Transverse colon (tissue), 4 donors: ENCODE measurements around the gene CYSRT1.

Experiments used
- CTCF ChIP-seq, 5 experiments: fragments of 200-600 bp in 3 of 5; fragments of 450-650 bp in 2 of 5; sonication (generic) in 3 of 5; IDR thresholded peaks; 1 replicate in 2 of 5; 2 replicates in 3 of 5; pipeline ENCODE4 v1.5.1; 2016 to 2017; ENCODE audit warnings: antibody characterized with exemption in 5 of 5, inconsistent platforms in 3 of 5, mild to moderate bottlenecking in 2 of 5, moderate library complexity in 1 of 5
- POLR2A ChIP-seq: fragments of 450-650 bp; IDR thresholded peaks from one replicate; pipeline ENCODE4 v1.6.1; 2016; ENCODE audit warnings: antibody characterized with exemption, mild to moderate bottlenecking, moderate library complexity
- POLR2AphosphoS5 ChIP-seq, 3 donors: sonication (generic); formaldehyde crosslinking; IDR thresholded peaks; one replicate each; pipeline ENCODE4 v1.6.1; 2016; ENCODE audit warnings: antibody characterized with exemption in 3 of 3

- no peak for TF ChIP-seq CTCF (IDR thresholded peaks at IDR 0.05)
- TF ChIP-seq POLR2AphosphoS5 (IDR thresholded peaks at IDR 0.05), result no peak
- TF ChIP-seq POLR2A, result no peak
These were observed 8.4 kb downstream of the CYSRT1 start for GRCh38 chr9:137233143-137233980.
